ENCODE measurements around the gene NT5C1A. TPM values are rescaled to one million over a fixed set of nuclear protein-coding genes. Genes with fewer than 3 reads are reported as not detected.

Gene NT5C1A
- total and polyA plus RNA-seq, 12 donors: 0.17 to 7.8 (median 0.97) TPM; not detected in 1

GRCh38 chr1:39688706-39689105 is 16.8 kb upstream of the NT5C1A start:
- intact Hi-C loops (cut with DNase I): no loop called here
- Histone ChIP-seq H3K9me3 (replicated peaks in 1 of 3) (no peaks in the 10 kb centered on the region), H3K27ac (no peak overlapping the region), H3K4me1 (replicated peaks in 1 of 2) (peaks cover 10 to 19% of the 10 kb centered on the region in 2 donors), H3K27me3 (peaks cover 44% of the 10 kb centered on the region), H3K36me3 (replicated peaks in 1 of 2) (no peaks in the 10 kb centered on the region), H3K4me3 (no peak overlapping the region)
- DNase-seq: no peak
- 69 to 80% (median 74%) methylated on average over 3 of the region's 3 CpGs for WGBS, 4 donors
- no peak for TF ChIP-seq POLR2A (IDR thresholded peaks at IDR 0.05)
- TF ChIP-seq, protein P1, sequence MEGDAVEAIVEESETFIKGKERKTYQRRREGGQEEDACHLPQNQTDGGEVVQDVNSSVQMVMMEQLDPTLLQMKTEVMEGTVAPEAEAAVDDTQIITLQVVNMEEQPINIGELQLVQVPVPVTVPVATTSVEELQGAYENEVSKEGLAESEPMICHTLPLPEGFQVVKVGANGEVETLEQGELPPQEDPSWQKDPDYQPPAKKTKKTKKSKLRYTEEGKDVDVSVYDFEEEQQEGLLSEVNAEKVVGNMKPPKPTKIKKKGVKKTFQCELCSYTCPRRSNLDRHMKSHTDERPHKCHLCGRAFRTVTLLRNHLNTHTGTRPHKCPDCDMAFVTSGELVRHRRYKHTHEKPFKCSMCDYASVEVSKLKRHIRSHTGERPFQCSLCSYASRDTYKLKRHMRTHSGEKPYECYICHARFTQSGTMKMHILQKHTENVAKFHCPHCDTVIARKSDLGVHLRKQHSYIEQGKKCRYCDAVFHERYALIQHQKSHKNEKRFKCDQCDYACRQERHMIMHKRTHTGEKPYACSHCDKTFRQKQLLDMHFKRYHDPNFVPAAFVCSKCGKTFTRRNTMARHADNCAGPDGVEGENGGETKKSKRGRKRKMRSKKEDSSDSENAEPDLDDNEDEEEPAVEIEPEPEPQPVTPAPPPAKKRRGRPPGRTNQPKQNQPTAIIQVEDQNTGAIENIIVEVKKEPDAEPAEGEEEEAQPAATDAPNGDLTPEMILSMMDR (IDR thresholded peaks at IDR 0.05): no peak

DNA sequence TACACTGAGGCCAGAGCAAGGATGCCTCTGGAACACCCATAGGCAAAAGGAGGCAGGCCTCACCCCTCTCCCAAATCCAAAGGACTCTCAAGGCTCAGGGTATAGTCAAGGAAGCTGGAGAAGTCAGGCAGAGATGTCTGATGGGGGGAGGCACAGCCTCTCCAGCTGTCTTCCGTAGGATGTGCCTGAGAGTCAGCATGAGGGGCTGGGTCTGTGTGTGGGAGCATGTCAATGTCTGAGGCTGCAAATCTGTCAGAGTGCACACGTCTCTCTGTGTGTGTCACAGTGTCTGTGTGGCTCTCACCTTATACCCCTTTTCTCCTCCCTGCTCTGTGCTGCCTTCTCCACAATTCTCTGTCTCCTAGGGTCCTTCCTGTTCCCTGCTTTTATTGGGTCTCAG is 15.3 kb upstream of the NT5C1A start:
- H3K4me1 ChIP-seq (replicated peaks in 1 of 2): peaks cover 10 to 15% of the 10 kb centered on the region in 2 donors
- TF ChIP-seq, protein P1 (IDR thresholded peaks at IDR 0.05): no peak
- TF ChIP-seq POLR2A (IDR thresholded peaks at IDR 0.05): no peak
- WGBS, 4 donors: 63 to 83% (median 74%) methylated on average over 2 of the region's 2 CpGs
- no peak for DNase-seq
- no peak overlapping the region for H3K27ac ChIP-seq
- H3K4me3 ChIP-seq: no peak overlapping the region
- intact Hi-C loops (cut with DNase I): no loop called here
- no peaks in the 10 kb centered on the region for H3K9me3 ChIP-seq (replicated peaks in 1 of 3)
- H3K27me3 ChIP-seq: peaks cover 43% of the 10 kb centered on the region
- no peaks in the 10 kb centered on the region for H3K36me3 ChIP-seq (replicated peaks in 1 of 2)

- Histone ChIP-seq H3K27me3 (peaks cover 32% of the 10 kb centered on the region), H3K9me3 (replicated peaks in 1 of 3) (no peaks in the 10 kb centered on the region), H3K4me3 (no peak overlapping the region), H3K4me1 (replicated peaks in 1 of 2) (no peaks in the 10 kb centered on the region), H3K27ac (no peak overlapping the region), H3K36me3 (replicated peaks in 1 of 2) (no peaks in the 10 kb centered on the region)
- intact Hi-C loops (cut with DNase I): no loop called here
- WGBS, 4 donors: 72 to 87% (median 83%) methylated on average over 3 of the region's 3 CpGs
- DNase-seq: no peak
- TF ChIP-seq POLR2A (IDR thresholded peaks at IDR 0.05): no peak
- TF ChIP-seq, protein P1 (IDR thresholded peaks at IDR 0.05): no peak
Measured at GRCh38 chr1:39685071-39685470, 13.2 kb upstream of the NT5C1A start.

DNA sequence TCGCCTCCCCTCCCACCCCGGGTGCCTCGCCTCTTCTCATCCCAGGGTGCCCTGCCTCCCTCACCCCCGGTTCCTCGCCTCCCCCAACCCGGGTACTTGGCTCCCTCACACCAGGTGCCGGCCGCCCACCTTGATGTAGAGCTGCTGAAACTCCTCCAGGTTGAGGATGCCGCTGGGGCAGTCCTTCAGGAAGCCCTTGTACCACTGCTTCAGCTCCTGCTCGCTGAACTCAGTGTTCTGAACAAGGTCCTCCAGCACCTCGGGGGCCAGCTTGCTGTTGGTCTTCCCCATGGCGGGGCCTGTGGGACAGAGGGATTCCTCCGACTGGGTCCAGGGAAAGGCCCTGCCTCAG is 12.4 kb upstream of the NT5C1A start:
- TF ChIP-seq POLR2A (IDR thresholded peaks at IDR 0.05): no peak
- TF ChIP-seq, protein P1 (IDR thresholded peaks at IDR 0.05): no peak
- intact Hi-C loops (cut with DNase I): no loop called here
- H3K4me3 ChIP-seq: no peak overlapping the region
- H3K36me3 ChIP-seq (replicated peaks in 1 of 2): no peaks in the 10 kb centered on the region
- no peaks in the 10 kb centered on the region for H3K9me3 ChIP-seq (replicated peaks in 1 of 3)
- no peak overlapping the region for H3K27ac ChIP-seq
- peaks cover 30% of the 10 kb centered on the region for H3K27me3 ChIP-seq
- DNase-seq: no peak
- 69 to 77% (median 70%) methylated on average over 4 to 13 of the region's 13 CpGs; no CpG with 5 or more reads in 1 of the 4 donors for WGBS, 4 donors
- H3K4me1 ChIP-seq (replicated peaks in 1 of 2): no peaks in the 10 kb centered on the region
